NT2/D1 (cell line): ENCODE data around the gene CLDN5.

ENCODE experiments used
- YY1 ChIP-seq: IDR thresholded peaks from 2 replicates; pipeline ENCODE4 v1.6.1; 2011; ENCODE audit not compliant: insufficient read length, insufficient read depth
- ZNF274 ChIP-seq: IDR thresholded peaks from 2 replicates; pipeline ENCODE4 v1.6.1; 2011; ENCODE audit warnings: mild to moderate bottlenecking, low read depth, low read length

GRCh38 chr22:19568337-19569275, 44.4 kb upstream of the CLDN5 start:
- TF ChIP-seq YY1: no peak
- TF ChIP-seq ZNF274: no peak
